Common myeloid progenitor, CD34-positive (primary cell): ENCODE measurements around the gene ANO2.
"Not testable (repeated sequence)": the region's sequence is repeated elsewhere in the genome, so short reads cannot be mapped to it uniquely, and the experiment has no call there.

Experiments used
- CTCF ChIA-PET: fragments of 350-600 bp; sonication (Branson Sonifier 250); formaldehyde crosslinking; loops from one replicate; lab custom pipeline; 2021; ENCODE audit warnings: antibody characterized with exemption; lab: Charles Lee
- POLR2A ChIA-PET: fragments of 350-600 bp; sonication (Branson Sonifier 250); formaldehyde crosslinking; loops from one replicate; lab custom pipeline; 2021; ENCODE audit warnings: antibody characterized with exemption; lab: Charles Lee
- DNase-seq, 3 donors: peaks; one replicate each; pipeline versions ENCODE4 v3.0.0 to v3.0.0-alpha.2; 2013
- H3K27ac ChIP-seq, 2 experiments: 1 replicate in 1 of 2; 2 replicates in 1 of 2; pipeline ENCODE4 v1.7.0; 2013; ENCODE audit warnings: inconsistent platforms in 2 of 2, low read length in 2 of 2, mild to moderate bottlenecking in 2 of 2, low read depth in 1 of 2, moderate library complexity in 1 of 2; ENCODE audit not compliant: severe bottlenecking in 2 of 2, insufficient read depth in 1 of 2, poor library complexity in 1 of 2
- H3K27me3 ChIP-seq, 5 experiments: replicated peaks in 2 of 5; 1 replicate in 3 of 5; 2 replicates in 2 of 5; pipeline versions ENCODE4 v1.6.1 to v1.7.0; 2013; ENCODE audit warnings: low read length in 4 of 5, mild to moderate bottlenecking in 2 of 5, moderate library complexity in 2 of 5, inconsistent platforms in 1 of 5; ENCODE audit not compliant: insufficient read depth in 5 of 5, control insufficient read depth in 4 of 5
- H3K36me3 ChIP-seq, 4 experiments: 1 replicate in 2 of 4; 2 replicates in 2 of 4; pipeline versions ENCODE4 v1.6.1 to v1.7.0; 2013; ENCODE audit warnings: low read length in 3 of 4, control low read depth in 1 of 4, mild to moderate bottlenecking in 1 of 4; ENCODE audit not compliant: control insufficient read depth in 4 of 4, insufficient read depth in 4 of 4
- H3K4me1 ChIP-seq, 4 experiments: 1 replicate in 3 of 4; 2 replicates in 1 of 4; pipeline versions ENCODE4 v1.6.1 to v1.7.1; 2013; ENCODE audit warnings: low read length in 3 of 4, mild to moderate bottlenecking in 3 of 4, control low read depth in 1 of 4, inconsistent platforms in 1 of 4, moderate library complexity in 1 of 4; ENCODE audit not compliant: control insufficient read depth in 4 of 4, insufficient read depth in 4 of 4; ENCODE audit errors: control extremely low read depth in 1 of 4
- H3K4me3 ChIP-seq, 7 experiments: 1 replicate in 4 of 7; 2 replicates in 3 of 7; pipeline versions ENCODE4 v1.5.1 to v1.7.0; 2013; ENCODE audit warnings: mild to moderate bottlenecking in 7 of 7, low read length in 6 of 7, moderate library complexity in 6 of 7, inconsistent platforms in 2 of 7, low read depth in 2 of 7, control low read depth in 1 of 7; ENCODE audit not compliant: insufficient read depth in 4 of 7, control insufficient read depth in 1 of 7; ENCODE audit errors: extremely low read depth in 1 of 7
- H3K9me3 ChIP-seq, 5 experiments: 1 replicate in 4 of 5; 2 replicates in 1 of 5; pipeline versions ENCODE4 v1.6.1 to v1.7.1; 2013; ENCODE audit warnings: low read length in 4 of 5, mild to moderate bottlenecking in 2 of 5, inconsistent platforms in 1 of 5, low read depth in 1 of 5, moderate library complexity in 1 of 5; ENCODE audit not compliant: control insufficient read depth in 4 of 5, insufficient read depth in 2 of 5; ENCODE audit errors: control extremely low read depth in 1 of 5
- WGBS: methylation state at CpG from one replicate; pipeline ENCODE4 v1.1.5; 2013; ENCODE audit not compliant: insufficient coverage; 5-methylcytosine and 5-hydroxymethylcytosine counted together

Gene ANO2

GRCh38 chr12:5846950-5847349, 98.1 kb downstream of the ANO2 start:
- no peak overlapping the region for H3K27ac ChIP-seq
- H3K4me1 ChIP-seq: no peaks in the 10 kb centered on the region
- CTCF ChIA-PET: no interaction called here
- peaks cover 0 to 5% (median 0%) of the 10 kb centered on the region in 5 experiments for H3K9me3 ChIP-seq
- POLR2A ChIA-PET: no interaction called here
- 92% methylated on average over 1 of the region's 1 CpG for WGBS
- H3K27me3 ChIP-seq: no peaks in the 10 kb centered on the region
- no peaks in the 10 kb centered on the region for H3K36me3 ChIP-seq
- no peak for DNase-seq
- no peak overlapping the region for H3K4me3 ChIP-seq

GRCh38 chr12:5840944-5841343, 104.1 kb downstream of the ANO2 start:
- DNase-seq: no peak
- no peaks in the 10 kb centered on the region for H3K27me3 ChIP-seq
- no peaks in the 10 kb centered on the region for H3K4me1 ChIP-seq
- 94% methylated on average over 8 of the region's 9 CpGs for WGBS
- no peak overlapping the region for H3K27ac ChIP-seq
- no peaks in the 10 kb centered on the region for H3K36me3 ChIP-seq
- CTCF ChIA-PET: no interaction called here
- H3K4me3 ChIP-seq: no peak overlapping the region
- H3K9me3 ChIP-seq: no peaks in the 10 kb centered on the region
- POLR2A ChIA-PET: no interaction called here

- Histone ChIP-seq H3K9me3 (peaks cover 0 to 3% (median 0%) of the 10 kb centered on the region in 5 experiments), H3K4me3 (no peak overlapping the region), H3K27me3 (peaks cover 0 to 7% (median 0%) of the 10 kb centered on the region in 5 experiments), H3K36me3 (no peaks in the 10 kb centered on the region), H3K27ac (no peak overlapping the region), H3K4me1 (peaks cover 0 to 10% (median 0%) of the 10 kb centered on the region in 4 experiments)
- DNase-seq: peak; percentile 79 to 91 (median 89)
- ChIA-PET CTCF (no interaction called here), POLR2A (no interaction called here)
- WGBS: 51% methylated on average over 4 of the region's 6 CpGs
Observed at GRCh38 chr12:5830111-5830510, 114.9 kb downstream of the ANO2 start.

- Histone ChIP-seq H3K36me3 (no peaks in the 10 kb centered on the region), H3K9me3 (peaks cover 0 to 11% (median 0%) of the 10 kb centered on the region in 5 experiments), H3K4me1 (peaks cover 0 to 10% (median 0%) of the 10 kb centered on the region in 4 experiments), H3K27me3 (peaks cover 0 to 7% (median 0%) of the 10 kb centered on the region in 5 experiments), H3K4me3 (no peak overlapping the region), H3K27ac (no peak overlapping the region)
- 85% methylated on average over 20 of the region's 22 CpGs for WGBS
- ChIA-PET CTCF (interaction anchor here (0.8 to 1.4 kb wide), 2 partner anchors 28 to 29 kb away, joined by 3 to 6 read pairs; no protein-coding TSS in a partner anchor), POLR2A (no interaction called here)
- peak in 1 of 3 donors; percentile 7 for DNase-seq
Observed at GRCh38 chr12:5827591-5827990, 117.5 kb downstream of the ANO2 start.

- H3K4me1 ChIP-seq: peaks cover 0 to 10% (median 0%) of the 10 kb centered on the region in 4 experiments
- H3K36me3 ChIP-seq, H3K27me3 ChIP-seq, POLR2A ChIA-PET, CTCF ChIA-PET, H3K4me3 ChIP-seq, H3K27ac ChIP-seq, DNase-seq: not testable (repeated sequence)
- 97% methylated on average over 3 of the region's 3 CpGs for WGBS
- peaks cover 0 to 16% (median 0%) of the 10 kb centered on the region in 5 experiments for H3K9me3 ChIP-seq
Observed at GRCh38 chr12:5825761-5826160, 119.3 kb downstream of the ANO2 start.

- H3K4me1 ChIP-seq, DNase-seq, POLR2A ChIA-PET, H3K27me3 ChIP-seq, CTCF ChIA-PET, H3K36me3 ChIP-seq, H3K27ac ChIP-seq, H3K4me3 ChIP-seq: not testable (repeated sequence)
- peaks cover 0 to 26% (median 5%) of the 10 kb centered on the region in 5 experiments for H3K9me3 ChIP-seq
- WGBS: 100% methylated on average over 1 of the region's 1 CpG
Observed at GRCh38 chr12:5818877-5819276, 126.2 kb downstream of the ANO2 start.

- WGBS: 95% methylated on average over 3 of the region's 4 CpGs
- H3K4me3 ChIP-seq: no peak overlapping the region
- CTCF ChIA-PET: no interaction called here
- POLR2A ChIA-PET: no interaction called here
- H3K9me3 ChIP-seq: peaks cover 0 to 13% (median 0%) of the 10 kb centered on the region in 5 experiments
- no peaks in the 10 kb centered on the region for H3K4me1 ChIP-seq
- no peak for DNase-seq
- H3K36me3 ChIP-seq: no peaks in the 10 kb centered on the region
- H3K27me3 ChIP-seq: no peaks in the 10 kb centered on the region
- H3K27ac ChIP-seq: no peak overlapping the region
Observed at GRCh38 chr12:5817246-5817645, 127.8 kb downstream of the ANO2 start.
